DND-41 (cell line): ENCODE data around the gene KRT27.

Experiments used
- ATAC-seq: fragments of 200-7000 bp; cut with Tn5 transposase; 3 replicates; pipeline ENCODE4 v1.9.1; 2021; ENCODE audit warnings: low read depth; ENCODE audit not compliant: insufficient read depth
- DNase-seq: peaks from one replicate; pipeline ENCODE4 v3.0.0-alpha.2; 2020
- H2AFZ ChIP-seq: 2 replicates; pipeline ENCODE4 v1.6.0; 2012; ENCODE audit warnings: low read depth, low read length
- H3K27ac ChIP-seq: 2 replicates; pipeline ENCODE4 v1.5.1; 2012; ENCODE audit warnings: low read length, inconsistent platforms
- H3K27me3 ChIP-seq: fragments of 200-600 bp; sonication (generic); 2 replicates; pipeline ENCODE4 v1.6.0; 2012; ENCODE audit warnings: low read length, mild to moderate bottlenecking, inconsistent platforms; ENCODE audit not compliant: insufficient read depth, poor library complexity
- H3K36me3 ChIP-seq: 2 replicates; pipeline ENCODE4 v1.5.1; 2012; ENCODE audit warnings: low read length, inconsistent platforms; ENCODE audit not compliant: insufficient read depth
- H3K4me1 ChIP-seq: 2 replicates; pipeline ENCODE4 v1.5.1; 2012; ENCODE audit warnings: mild to moderate bottlenecking, low read length; ENCODE audit not compliant: insufficient read depth
- H3K4me2 ChIP-seq: 2 replicates; pipeline ENCODE4 v1.6.0; 2012; ENCODE audit warnings: mild to moderate bottlenecking, moderate library complexity, low read length, inconsistent platforms; ENCODE audit not compliant: insufficient read depth
- H3K4me3 ChIP-seq, 2 experiments: fragments of 200-600 bp in 1 of 2; shearing (Covaris generic) in 1 of 2; 2 replicates each; pipeline ENCODE4 v1.5.1; 2012 to 2016; ENCODE audit warnings: inconsistent platforms in 2 of 2, low read length in 2 of 2, mild to moderate bottlenecking in 2 of 2, low read depth in 1 of 2, moderate library complexity in 1 of 2
- H3K79me2 ChIP-seq: 2 replicates; pipeline ENCODE4 v1.6.0; 2012; ENCODE audit warnings: low read length, inconsistent platforms; ENCODE audit not compliant: insufficient read depth
- H3K9ac ChIP-seq: 2 replicates; pipeline ENCODE4 v1.6.0; 2012; ENCODE audit warnings: low read depth, mild to moderate bottlenecking, inconsistent platforms, low read length, moderate library complexity
- H3K9me3 ChIP-seq: 2 replicates; pipeline ENCODE4 v1.5.1; 2012; ENCODE audit warnings: low read length, moderate library complexity, mild to moderate bottlenecking, inconsistent platforms; ENCODE audit not compliant: insufficient read depth, severe bottlenecking
- H4K20me1 ChIP-seq: 2 replicates; pipeline ENCODE4 v1.6.0; 2012; ENCODE audit warnings: low read length; ENCODE audit not compliant: insufficient read depth
- EZH2 ChIP-seq: IDR thresholded peaks from 3 replicates; pipeline ENCODE4 v1.6.1; 2012; ENCODE audit warnings: borderline replicate concordance, low read depth, mild to moderate bottlenecking, moderate library complexity, low read length, inconsistent platforms; ENCODE audit not compliant: severe bottlenecking
- TF ChIP-seq, protein P1 (sequence below): IDR thresholded peaks from 2 replicates; pipeline ENCODE4 v1.5.1; 2012; ENCODE audit warnings: borderline replicate concordance, low read length, moderate library complexity, mild to moderate bottlenecking; ENCODE audit not compliant: poor library complexity, severe bottlenecking; ENCODE audit errors: extremely low read depth

The KRT27 gene

DNA sequence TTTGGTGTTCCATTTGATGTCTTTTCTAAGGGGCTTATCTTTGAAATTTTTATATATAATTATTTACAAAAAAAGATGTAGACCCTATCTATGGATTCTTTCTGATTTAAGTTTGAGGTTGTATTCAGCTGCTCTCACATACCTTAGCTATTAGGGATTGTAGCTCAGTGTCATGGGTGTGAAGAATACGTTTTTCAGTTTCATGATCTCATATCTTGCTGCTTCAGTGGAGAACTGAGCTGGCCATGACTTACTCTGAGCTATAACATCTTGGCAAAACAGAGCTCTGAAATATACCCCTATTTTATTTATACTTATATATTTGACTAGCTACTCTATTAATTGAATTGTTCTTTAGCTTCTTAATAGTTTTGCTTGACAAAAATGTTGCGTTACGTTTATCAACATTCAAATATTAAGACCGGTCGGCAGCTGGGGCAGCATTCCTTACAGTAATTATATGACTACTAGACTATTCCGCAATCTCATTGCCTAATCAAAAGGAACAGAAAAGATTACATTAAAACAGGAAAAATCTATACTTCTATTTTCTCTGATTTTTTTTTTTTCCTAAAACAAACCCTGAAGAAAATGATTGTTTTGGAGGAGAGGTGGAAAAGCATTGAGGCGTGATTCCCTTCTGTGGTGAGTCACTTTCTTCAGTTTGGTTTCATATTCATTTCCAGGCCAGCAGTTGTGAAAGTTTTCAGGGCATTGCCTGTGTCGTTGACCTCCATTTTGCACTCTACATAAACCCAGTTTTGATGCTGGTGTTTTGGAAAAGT is 54.7 kb downstream of the KRT27 start:
- peaks cover 29% of the 10 kb centered on the region for H3K27me3 ChIP-seq
- H3K4me1 ChIP-seq, result no peaks in the 10 kb centered on the region
- no peak overlapping the region for H3K9ac ChIP-seq
- H3K27ac ChIP-seq, result no peak overlapping the region
- no peak overlapping the region for H2AFZ ChIP-seq
- H4K20me1 ChIP-seq, result no peaks in the 10 kb centered on the region
- DNase-seq, result no peak
- ATAC-seq, result no peak
- H3K4me2 ChIP-seq, result no peak overlapping the region
- H3K36me3 ChIP-seq, result no peaks in the 10 kb centered on the region
- H3K4me3 ChIP-seq, result no peak overlapping the region
- H3K9me3 ChIP-seq, result no peaks in the 10 kb centered on the region
- TF ChIP-seq EZH2, result no peak
- TF ChIP-seq, protein P1, sequence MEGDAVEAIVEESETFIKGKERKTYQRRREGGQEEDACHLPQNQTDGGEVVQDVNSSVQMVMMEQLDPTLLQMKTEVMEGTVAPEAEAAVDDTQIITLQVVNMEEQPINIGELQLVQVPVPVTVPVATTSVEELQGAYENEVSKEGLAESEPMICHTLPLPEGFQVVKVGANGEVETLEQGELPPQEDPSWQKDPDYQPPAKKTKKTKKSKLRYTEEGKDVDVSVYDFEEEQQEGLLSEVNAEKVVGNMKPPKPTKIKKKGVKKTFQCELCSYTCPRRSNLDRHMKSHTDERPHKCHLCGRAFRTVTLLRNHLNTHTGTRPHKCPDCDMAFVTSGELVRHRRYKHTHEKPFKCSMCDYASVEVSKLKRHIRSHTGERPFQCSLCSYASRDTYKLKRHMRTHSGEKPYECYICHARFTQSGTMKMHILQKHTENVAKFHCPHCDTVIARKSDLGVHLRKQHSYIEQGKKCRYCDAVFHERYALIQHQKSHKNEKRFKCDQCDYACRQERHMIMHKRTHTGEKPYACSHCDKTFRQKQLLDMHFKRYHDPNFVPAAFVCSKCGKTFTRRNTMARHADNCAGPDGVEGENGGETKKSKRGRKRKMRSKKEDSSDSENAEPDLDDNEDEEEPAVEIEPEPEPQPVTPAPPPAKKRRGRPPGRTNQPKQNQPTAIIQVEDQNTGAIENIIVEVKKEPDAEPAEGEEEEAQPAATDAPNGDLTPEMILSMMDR, result no peak
- H3K79me2 ChIP-seq, result no peaks in the 10 kb centered on the region

DNA sequence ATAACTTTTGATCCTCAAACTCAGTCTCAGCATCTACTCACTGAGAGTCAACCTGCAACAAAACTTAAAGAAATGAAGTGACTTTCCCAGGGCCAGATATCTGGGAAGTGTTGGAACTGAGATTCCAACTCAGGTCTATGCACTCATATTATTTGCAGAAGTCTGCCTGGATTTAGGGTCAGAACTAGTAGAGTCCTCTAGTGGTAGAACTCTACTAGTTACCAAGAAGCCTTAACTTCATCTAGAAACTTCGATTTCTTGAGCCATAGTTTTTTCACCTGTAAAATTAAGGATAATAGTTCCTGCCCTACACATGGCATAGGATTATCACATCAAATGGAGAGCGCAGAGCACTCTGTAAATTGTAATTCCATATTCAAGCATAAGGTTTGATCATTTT is 55.4 kb downstream of the KRT27 start:
- H3K4me3 ChIP-seq, result no peak overlapping the region
- H4K20me1 ChIP-seq, result no peaks in the 10 kb centered on the region
- no peaks in the 10 kb centered on the region for H3K9me3 ChIP-seq
- H3K9ac ChIP-seq, result no peak overlapping the region
- no peaks in the 10 kb centered on the region for H3K36me3 ChIP-seq
- peaks cover 30% of the 10 kb centered on the region for H3K27me3 ChIP-seq
- TF ChIP-seq, protein P1, result peak; percentile 12
- no peak for TF ChIP-seq EZH2
- DNase-seq (no peak), ATAC-seq (no peak)
- no peak overlapping the region for H3K4me2 ChIP-seq
- H3K79me2 ChIP-seq, result no peaks in the 10 kb centered on the region
- H3K4me1 ChIP-seq, result no peaks in the 10 kb centered on the region
- H3K27ac ChIP-seq, result no peak overlapping the region
- H2AFZ ChIP-seq, result no peak overlapping the region
